ENCODE data around the gene UPK3BL1. TPM values are rescaled to one million over a fixed set of nuclear protein-coding genes. Genes with fewer than 3 reads are reported as not detected.
"Not testable (repeated sequence)": the region's sequence is repeated elsewhere in the genome, so short reads cannot be mapped to it uniquely, and the experiment has no call there.

UPK3BL1 gene
- total and polyA plus RNA-seq, 4 donors: 11.2 to 54.3 (median 22.7) TPM

GRCh38 chr7:102610441-102610840, 32.1 kb downstream of the UPK3BL1 start:
- not testable (repeated sequence) for H3K4me1 ChIP-seq (ENCODE audit: control insufficient read depth in 5 of 5, insufficient read depth in 5 of 5, low read length in 5 of 5); H3K27ac ChIP-seq (ENCODE audit: low read depth in 1 of 2, low read length in 1 of 2); H3K9me3 ChIP-seq (ENCODE audit: control insufficient read depth in 4 of 4, insufficient read depth in 3 of 4, low read length in 3 of 4); DNase-seq; ATAC-seq (ENCODE audit: insufficient read depth, low FRiP score); H3K27me3 ChIP-seq (ENCODE audit: control insufficient read depth in 3 of 3, insufficient read depth in 3 of 3, low read length in 2 of 3); H3K4me3 ChIP-seq; H3K36me3 ChIP-seq (ENCODE audit: control insufficient read depth in 4 of 4, insufficient read depth in 4 of 4, low read length in 4 of 4); H3K9ac ChIP-seq (ENCODE audit: insufficient read depth in 1 of 2, low read length in 2 of 2)
- WGBS, 2 donors: no CpG with 5 or more reads among the region's 7 CpGs

DNA sequence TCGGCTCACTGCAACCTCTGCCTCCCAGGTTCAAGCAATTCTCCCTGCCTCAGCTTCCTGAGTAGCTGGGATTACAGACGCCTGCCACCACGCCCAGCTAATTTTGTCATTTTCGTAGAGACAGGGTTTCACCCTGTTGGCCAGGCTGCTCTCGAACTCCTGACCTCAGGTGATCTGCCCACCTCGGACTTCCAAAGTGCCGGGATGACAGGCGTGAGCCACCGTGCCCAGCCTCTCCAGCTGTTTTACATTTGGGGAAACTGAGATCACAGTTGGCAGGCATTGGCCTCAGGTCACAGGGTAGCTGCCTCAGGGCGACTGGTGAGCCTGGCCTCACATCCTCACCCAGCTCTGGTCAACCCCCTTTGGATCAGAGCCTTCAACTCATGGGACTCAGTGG, 32.9 kb downstream of the UPK3BL1 start:
- WGBS, 2 donors: 83% methylated on average over 5 of the region's 10 CpGs; no CpG with 5 or more reads in 1 of the 2 donors
- DNase-seq; H3K27me3 ChIP-seq (ENCODE audit: control insufficient read depth in 3 of 3, insufficient read depth in 3 of 3, low read length in 2 of 3): not testable (repeated sequence)

DNA sequence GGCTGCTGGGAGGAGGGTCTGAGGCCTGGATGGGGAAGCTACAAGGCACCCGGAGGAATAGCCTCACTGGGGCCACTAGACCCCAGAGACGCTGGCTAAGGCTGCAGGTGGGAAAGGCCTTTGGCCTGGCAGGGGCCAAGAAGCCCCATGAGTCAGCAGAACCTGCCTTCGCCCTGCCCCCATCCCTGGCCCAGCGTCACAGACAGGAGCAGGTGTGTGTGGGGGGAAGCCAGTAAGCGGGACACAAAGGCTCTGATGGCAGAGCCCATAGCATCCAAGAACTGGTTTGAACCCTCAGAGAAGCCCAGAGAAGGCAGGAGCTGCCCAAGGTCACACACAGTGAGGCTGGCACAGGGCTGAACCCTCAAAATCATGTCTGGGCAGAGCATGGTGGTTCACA, 35.7 kb downstream of the UPK3BL1 start:
- DNase-seq; H3K9me3 ChIP-seq (ENCODE audit: control insufficient read depth in 4 of 4, insufficient read depth in 3 of 4, low read length in 3 of 4); H3K27me3 ChIP-seq (ENCODE audit: control insufficient read depth in 3 of 3, insufficient read depth in 3 of 3, low read length in 2 of 3); H3K4me1 ChIP-seq (ENCODE audit: control insufficient read depth in 5 of 5, insufficient read depth in 5 of 5, low read length in 5 of 5); H3K4me3 ChIP-seq; H3K9ac ChIP-seq (ENCODE audit: insufficient read depth in 1 of 2, low read length in 2 of 2); ATAC-seq (ENCODE audit: insufficient read depth, low FRiP score); H3K36me3 ChIP-seq (ENCODE audit: control insufficient read depth in 4 of 4, insufficient read depth in 4 of 4, low read length in 4 of 4); H3K27ac ChIP-seq (ENCODE audit: low read depth in 1 of 2, low read length in 1 of 2): not testable (repeated sequence)
- no CpG with 5 or more reads among the region's 5 CpGs for WGBS, 2 donors

More for the DNA sequence above, 32.9 kb downstream of the UPK3BL1 start:
- not testable (repeated sequence) for H3K9me3 ChIP-seq (ENCODE audit: control insufficient read depth in 4 of 4, insufficient read depth in 3 of 4, low read length in 3 of 4); H3K4me3 ChIP-seq; ATAC-seq (ENCODE audit: insufficient read depth, low FRiP score); H3K27ac ChIP-seq (ENCODE audit: low read depth in 1 of 2, low read length in 1 of 2); H3K9ac ChIP-seq (ENCODE audit: insufficient read depth in 1 of 2, low read length in 2 of 2); H3K4me1 ChIP-seq (ENCODE audit: control insufficient read depth in 5 of 5, insufficient read depth in 5 of 5, low read length in 5 of 5); H3K36me3 ChIP-seq (ENCODE audit: control insufficient read depth in 4 of 4, insufficient read depth in 4 of 4, low read length in 4 of 4)

DNA sequence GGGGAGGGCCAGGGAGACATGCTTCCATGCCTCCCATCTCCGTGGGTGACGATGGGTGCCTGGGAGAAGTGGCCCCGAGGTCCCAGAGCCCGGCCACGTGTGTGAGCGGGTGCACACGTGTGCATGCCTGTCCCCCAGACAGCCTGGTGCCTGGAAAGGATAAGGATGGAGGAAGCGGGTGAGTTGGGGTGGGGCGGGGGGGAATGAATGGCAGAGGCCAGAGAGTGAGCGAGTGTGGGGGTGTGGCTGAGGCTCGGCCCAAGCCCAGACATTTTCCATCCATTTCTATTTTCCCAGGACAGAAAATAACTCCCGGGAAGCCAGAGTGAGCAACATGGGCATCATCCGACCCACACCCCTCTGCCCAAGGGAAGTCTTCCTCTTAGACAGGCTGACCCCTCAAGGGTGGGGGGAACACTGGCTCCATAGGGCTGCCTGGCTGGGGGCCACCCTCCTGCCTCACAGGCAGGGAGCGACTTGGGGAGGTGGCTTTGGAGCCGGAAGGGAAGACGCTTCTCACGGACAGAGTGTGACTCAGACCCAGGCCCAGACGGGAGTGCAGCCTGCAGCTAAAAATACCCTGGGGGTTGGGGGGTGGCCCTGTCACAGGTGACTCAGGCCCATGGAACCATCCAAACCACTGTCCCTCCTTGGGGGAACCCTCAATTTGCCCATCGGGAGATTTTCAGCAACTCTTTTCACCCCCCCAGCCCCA, 38.0 kb downstream of the UPK3BL1 start:
- H3K27ac ChIP-seq (ENCODE audit: low read depth in 1 of 2, low read length in 1 of 2); H3K9ac ChIP-seq (ENCODE audit: insufficient read depth in 1 of 2, low read length in 2 of 2); H3K4me3 ChIP-seq; H3K36me3 ChIP-seq (ENCODE audit: control insufficient read depth in 4 of 4, insufficient read depth in 4 of 4, low read length in 4 of 4); DNase-seq; H3K27me3 ChIP-seq (ENCODE audit: control insufficient read depth in 3 of 3, insufficient read depth in 3 of 3, low read length in 2 of 3); ATAC-seq (ENCODE audit: insufficient read depth, low FRiP score); H3K9me3 ChIP-seq (ENCODE audit: control insufficient read depth in 4 of 4, insufficient read depth in 3 of 4, low read length in 3 of 4); H3K4me1 ChIP-seq (ENCODE audit: control insufficient read depth in 5 of 5, insufficient read depth in 5 of 5, low read length in 5 of 5): not testable (repeated sequence)
- 63 to 84% methylated on average over 5 of the region's 19 CpGs for WGBS, 2 donors

DNA sequence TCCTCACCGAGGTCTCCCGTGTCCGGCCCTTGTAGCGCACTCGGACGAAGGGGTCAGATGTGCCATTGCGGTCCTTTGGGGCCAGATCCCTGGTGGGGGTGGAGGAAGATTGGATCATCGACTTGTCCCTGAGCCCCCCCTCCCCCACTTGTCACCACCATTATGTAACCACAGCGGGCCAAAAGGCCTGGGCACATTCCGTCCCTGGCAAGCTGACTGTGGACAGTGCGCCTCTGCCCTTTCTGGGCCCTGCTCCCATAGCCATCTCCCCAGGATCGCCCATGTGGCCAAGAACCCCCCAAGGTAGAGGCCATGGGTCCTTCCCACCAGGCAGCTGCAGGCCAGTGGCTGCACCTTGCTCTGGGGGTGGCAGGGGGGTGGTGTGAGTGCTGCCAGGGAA, 40.3 kb downstream of the UPK3BL1 start:
- H3K4me3 ChIP-seq; H3K9ac ChIP-seq (ENCODE audit: insufficient read depth in 1 of 2, low read length in 2 of 2); DNase-seq; ATAC-seq (ENCODE audit: insufficient read depth, low FRiP score); H3K4me1 ChIP-seq (ENCODE audit: control insufficient read depth in 5 of 5, insufficient read depth in 5 of 5, low read length in 5 of 5); H3K36me3 ChIP-seq (ENCODE audit: control insufficient read depth in 4 of 4, insufficient read depth in 4 of 4, low read length in 4 of 4); H3K27ac ChIP-seq (ENCODE audit: low read depth in 1 of 2, low read length in 1 of 2); H3K9me3 ChIP-seq (ENCODE audit: control insufficient read depth in 4 of 4, insufficient read depth in 3 of 4, low read length in 3 of 4); H3K27me3 ChIP-seq (ENCODE audit: control insufficient read depth in 3 of 3, insufficient read depth in 3 of 3, low read length in 2 of 3): not testable (repeated sequence)
- whole genome bisulfite sequencing, 2 donors: no CpG with 5 or more reads among the region's 12 CpGs

DNA sequence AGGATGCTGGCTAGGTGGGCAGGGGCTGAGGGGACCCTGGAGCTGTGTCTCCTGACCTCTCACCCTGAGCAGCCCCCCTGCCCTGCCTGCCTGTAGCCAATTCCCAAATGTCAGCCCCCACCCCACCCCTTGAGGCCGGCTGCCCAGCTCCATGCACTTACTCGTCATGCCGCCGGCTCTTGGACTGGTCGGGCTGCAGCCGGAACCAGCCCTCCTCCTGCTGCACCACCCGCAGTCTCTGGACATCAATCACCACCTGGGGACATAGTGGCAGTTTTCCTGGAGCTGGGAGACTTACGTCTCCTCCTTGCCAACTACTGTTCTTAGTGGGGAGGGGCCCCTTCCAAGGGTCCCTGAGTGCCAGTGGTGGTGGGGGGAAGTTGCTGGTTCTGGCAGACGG, 42.9 kb downstream of the UPK3BL1 start:
- not testable (repeated sequence) for ATAC-seq (ENCODE audit: insufficient read depth, low FRiP score); H3K27me3 ChIP-seq (ENCODE audit: control insufficient read depth in 3 of 3, insufficient read depth in 3 of 3, low read length in 2 of 3); DNase-seq; H3K9ac ChIP-seq (ENCODE audit: insufficient read depth in 1 of 2, low read length in 2 of 2); H3K36me3 ChIP-seq (ENCODE audit: control insufficient read depth in 4 of 4, insufficient read depth in 4 of 4, low read length in 4 of 4); H3K4me3 ChIP-seq; H3K27ac ChIP-seq (ENCODE audit: low read depth in 1 of 2, low read length in 1 of 2); H3K9me3 ChIP-seq (ENCODE audit: control insufficient read depth in 4 of 4, insufficient read depth in 3 of 4, low read length in 3 of 4); H3K4me1 ChIP-seq (ENCODE audit: control insufficient read depth in 5 of 5, insufficient read depth in 5 of 5, low read length in 5 of 5)
- WGBS, 2 donors: no CpG with 5 or more reads among the region's 9 CpGs

GRCh38 chr7:102596036-102596435, 46.6 kb downstream of the UPK3BL1 start:
- whole genome bisulfite sequencing, 2 donors: 69 to 83% methylated on average over 4 of the region's 10 CpGs
- H3K9me3 ChIP-seq (ENCODE audit: control insufficient read depth in 4 of 4, insufficient read depth in 3 of 4, low read length in 3 of 4); H3K36me3 ChIP-seq (ENCODE audit: control insufficient read depth in 4 of 4, insufficient read depth in 4 of 4, low read length in 4 of 4); H3K9ac ChIP-seq (ENCODE audit: insufficient read depth in 1 of 2, low read length in 2 of 2); DNase-seq; H3K27ac ChIP-seq (ENCODE audit: low read depth in 1 of 2, low read length in 1 of 2); ATAC-seq (ENCODE audit: insufficient read depth, low FRiP score); H3K4me3 ChIP-seq; H3K27me3 ChIP-seq (ENCODE audit: control insufficient read depth in 3 of 3, insufficient read depth in 3 of 3, low read length in 2 of 3); H3K4me1 ChIP-seq (ENCODE audit: control insufficient read depth in 5 of 5, insufficient read depth in 5 of 5, low read length in 5 of 5): not testable (repeated sequence)

- no CpG with 5 or more reads among the region's 68 CpGs for WGBS, 2 donors
- not testable (repeated sequence) for H3K9me3 ChIP-seq (ENCODE audit: control insufficient read depth in 4 of 4, insufficient read depth in 3 of 4, low read length in 3 of 4); H3K9ac ChIP-seq (ENCODE audit: insufficient read depth in 1 of 2, low read length in 2 of 2); H3K4me1 ChIP-seq (ENCODE audit: control insufficient read depth in 5 of 5, insufficient read depth in 5 of 5, low read length in 5 of 5); H3K27ac ChIP-seq (ENCODE audit: low read depth in 1 of 2, low read length in 1 of 2); DNase-seq; H3K36me3 ChIP-seq (ENCODE audit: control insufficient read depth in 4 of 4, insufficient read depth in 4 of 4, low read length in 4 of 4); H3K4me3 ChIP-seq; H3K27me3 ChIP-seq (ENCODE audit: control insufficient read depth in 3 of 3, insufficient read depth in 3 of 3, low read length in 2 of 3)
- ATAC-seq (ENCODE audit: insufficient read depth, low FRiP score): peak; percentile 16
Measured at GRCh38 chr7:102593637-102594334, 48.8 kb downstream of the UPK3BL1 start.

Data from lung (tissue), 10 donors.